GM18508 (cell line): Measurements from ENCODE around the gene GPR35.

Source experiments
- ATAC-seq: cut with Tn5 transposase; IDR thresholded peaks from one replicate; pipeline ENCODE4 v1.9.1; 2021; ENCODE audit warnings: moderate number of reproducible peaks; ENCODE audit not compliant: insufficient read depth, unreplicated experiment

Gene GPR35

GRCh38 chr2:240620149-240620731 is 5.0 kb upstream of the GPR35 start:
- ATAC-seq, result no peak

- no peak for ATAC-seq
Observed at GRCh38 chr2:240620859-240621258, 4.4 kb upstream of the GPR35 start.

- no peak for ATAC-seq
Observed at GRCh38 chr2:240622060-240622411, 3.2 kb upstream of the GPR35 start.

GRCh38 chr2:240622531-240623235 is 2.6 kb upstream of the GPR35 start:
- ATAC-seq, result no peak

GRCh38 chr2:240623531-240624010 is 1.7 kb upstream of the GPR35 start:
- no peak for ATAC-seq

- ATAC-seq, result no peak
Observed at GRCh38 chr2:240624011-240624949, 1.0 kb upstream of the GPR35 start.

GRCh38 chr2:240626531-240627300 is 1.4 kb downstream of the GPR35 start:
- ATAC-seq, result no peak

GRCh38 chr2:240627736-240628506 is 2.6 kb downstream of the GPR35 start:
- ATAC-seq, result no peak

GRCh38 chr2:240628507-240628807 is 3.2 kb downstream of the GPR35 start:
- ATAC-seq, result no peak

GRCh38 chr2:240628808-240629618 is 3.7 kb downstream of the GPR35 start:
- no peak for ATAC-seq

- no peak for ATAC-seq
Observed at GRCh38 chr2:240629619-240629967, 4.3 kb downstream of the GPR35 start.

GRCh38 chr2:240629968-240630770 is 4.9 kb downstream of the GPR35 start:
- no peak for ATAC-seq

GRCh38 chr2:240630771-240631547 is 5.7 kb downstream of the GPR35 start:
- no peak for ATAC-seq

GRCh38 chr2:240631548-240632305 is 6.4 kb downstream of the GPR35 start:
- ATAC-seq, result no peak

GRCh38 chr2:240632306-240632721 is 7.0 kb downstream of the GPR35 start:
- no peak for ATAC-seq

GRCh38 chr2:240635121-240635997 is 10.1 kb downstream of the GPR35 start:
- no peak for ATAC-seq
